Endothelial cell of umbilical vein (primary cell): ENCODE results near the gene ZBTB34. TPM values are rescaled to one million over a fixed set of nuclear protein-coding genes. Genes with fewer than 3 reads are reported as not detected.
A peak's percentile ranks its signal among the peaks of the same experiment; 100 is the strongest.

ENCODE experiments used
- BruUV-seq: library from RNA; stranded (reverse); fragments of 400-500 nt; replicated peaks from 2 replicates; lab custom pipeline; 2021; lab: Mats Ljungman, UMichigan
- CTCF ChIA-PET: fragments of 300-600, 350-600 bp; sonication (Branson Sonifier 250); formaldehyde crosslinking; loops from one replicate; lab custom pipeline; 2021; ENCODE audit warnings: antibody characterized with exemption, inconsistent platforms; lab: Charles Lee
- POLR2A ChIA-PET: fragments of 300-600, 350-600 bp; sonication (Branson Sonifier 250); formaldehyde crosslinking; loops from one replicate; lab custom pipeline; 2021; ENCODE audit warnings: antibody characterized with exemption, inconsistent platforms; lab: Charles Lee
- DNase-seq: peaks from one replicate; pipeline ENCODE4 v3.0.0-alpha.2; 2011; ENCODE audit warnings: low read depth, low spot score
- FAIRE-seq: peaks from 2 replicates; lab custom pipeline; 2011; peaks lifted over from hg19 to GRCh38; lab: Jason Lieb, UNC
- H2AFZ ChIP-seq: 2 replicates; pipeline ENCODE4 v1.6.0; 2012; ENCODE audit warnings: low read depth, low read length, control low read depth, inconsistent platforms
- H3K27ac ChIP-seq: 2 replicates; pipeline ENCODE4 v1.5.1; 2011; ENCODE audit warnings: low read depth, mild to moderate bottlenecking, control low read depth, low read length, moderate library complexity; ENCODE audit not compliant: insufficient read depth
- H3K27me3 ChIP-seq, 2 experiments: 2 replicates each; pipeline versions ENCODE4 v1.6.0 to v1.6.1; 2011; ENCODE audit warnings: low read length in 2 of 2, mixed read lengths in 1 of 2; ENCODE audit not compliant: control insufficient read depth in 2 of 2, insufficient read depth in 2 of 2
- H3K36me3 ChIP-seq, 2 experiments: 2 replicates in 1 of 2; 3 replicates in 1 of 2; pipeline ENCODE4 v1.5.1; 2011; ENCODE audit warnings: low read length in 2 of 2, mild to moderate bottlenecking in 1 of 2, moderate library complexity in 1 of 2; ENCODE audit not compliant: control insufficient read depth in 2 of 2, insufficient read depth in 2 of 2; ENCODE audit errors: extremely low read depth in 1 of 2
- H3K4me1 ChIP-seq: 3 replicates; pipeline ENCODE4 v1.5.1; 2011; ENCODE audit warnings: mild to moderate bottlenecking, low read length; ENCODE audit not compliant: control insufficient read depth, insufficient read depth; ENCODE audit errors: extremely low read depth
- H3K4me2 ChIP-seq: 2 replicates; pipeline ENCODE4 v1.6.1; 2011; ENCODE audit warnings: low read length, control low read depth, mixed read lengths; ENCODE audit not compliant: insufficient read depth
- H3K4me3 ChIP-seq, 3 experiments: fragments of 200-600 bp in 1 of 3; sonication (generic), shearing (Covaris generic) in 1 of 3; replicated peaks in 1 of 3; 2 replicates each; pipeline ENCODE4 v1.5.1; 2011 to 2016; ENCODE audit warnings: control low read depth in 3 of 3, low read length in 3 of 3, mild to moderate bottlenecking in 2 of 3, inconsistent platforms in 1 of 3, low read depth in 1 of 3, moderate library complexity in 1 of 3; ENCODE audit not compliant: insufficient read depth in 1 of 3
- H3K79me2 ChIP-seq: 2 replicates; pipeline ENCODE4 v1.6.0; 2012; ENCODE audit warnings: low read length, inconsistent platforms; ENCODE audit not compliant: control insufficient read depth, insufficient read depth
- H3K9ac ChIP-seq: replicated peaks from 2 replicates; pipeline ENCODE3; 2011; ENCODE audit warnings: low read length, control low read depth; ENCODE audit not compliant: insufficient read depth; ENCODE audit errors: extremely low read depth
- H3K9me1 ChIP-seq: replicated peaks from 3 replicates; pipeline ENCODE4 v1.6.0; 2011; ENCODE audit warnings: mild to moderate bottlenecking, low read length; ENCODE audit not compliant: control insufficient read depth, insufficient read depth; ENCODE audit errors: extremely low read depth
- H3K9me3 ChIP-seq: replicated peaks from 2 replicates; pipeline ENCODE4 v1.5.1; 2012; ENCODE audit warnings: low read length, inconsistent platforms; ENCODE audit not compliant: control insufficient read depth, insufficient read depth
- H4K20me1 ChIP-seq: replicated peaks from 2 replicates; pipeline ENCODE3; 2011; ENCODE audit warnings: mild to moderate bottlenecking, low read length; ENCODE audit not compliant: control insufficient read depth, insufficient read depth; ENCODE audit errors: extremely low read depth
- CTCF ChIP-seq, 2 donors: IDR thresholded peaks; 1 replicate in 1 of 2; 2 replicates in 1 of 2; pipeline ENCODE4 v1.5.1; 2011; ENCODE audit warnings: low read length in 2 of 2, mild to moderate bottlenecking in 2 of 2, moderate library complexity in 2 of 2, control low read depth in 1 of 2, inconsistent platforms in 1 of 2, low read depth in 1 of 2; ENCODE audit not compliant: insufficient read depth in 1 of 2; ENCODE audit errors: extremely low read depth in 1 of 2
- FOS ChIP-seq: IDR thresholded peaks from 2 replicates; pipeline ENCODE4 v1.6.1; 2011; ENCODE audit warnings: mild to moderate bottlenecking, low read length, moderate library complexity, borderline replicate concordance; ENCODE audit not compliant: insufficient read depth
- GATA2 ChIP-seq: IDR thresholded peaks from 2 replicates; pipeline ENCODE4 v1.7.0; 2011; ENCODE audit warnings: low read depth, mild to moderate bottlenecking, moderate library complexity, mixed read lengths, low read length; ENCODE audit not compliant: insufficient read length, insufficient read depth
- JUN ChIP-seq: IDR thresholded peaks from 2 replicates; pipeline ENCODE4 v1.6.1; 2011; ENCODE audit warnings: borderline replicate concordance, low read depth; ENCODE audit not compliant: insufficient read length, insufficient read depth
- MYC ChIP-seq: IDR thresholded peaks from one replicate; pipeline ENCODE4 v1.6.1; 2011; ENCODE audit warnings: mild to moderate bottlenecking, low read depth, low read length
- POLR2A ChIP-seq: IDR thresholded peaks from 2 replicates; pipeline ENCODE4 v1.6.1; 2012; ENCODE audit warnings: low read depth, mild to moderate bottlenecking, control low read depth, low read length
- POLR2AphosphoS5 ChIP-seq: IDR thresholded peaks from 2 replicates; pipeline ENCODE4 v1.6.1; 2012; ENCODE audit warnings: low read depth, mild to moderate bottlenecking, control low read depth, low read length, moderate library complexity; ENCODE audit not compliant: insufficient read depth
- dilution Hi-C: fragments of 300-500 bp; cut with MboI; formaldehyde crosslinking; loops from one replicate; pipeline ENCODE4 v1.15.0; 2019; ENCODE audit warnings: low sequenced_read_pairs; ENCODE audit not compliant: extremely low pct_ligation_motif_present
- intact Hi-C: fragments of 100-400 bp; cut with micrococcal nuclease; formaldehyde crosslinking; loops from one replicate; pipeline ENCODE4 v1.10.0; 2022
- polyA plus RNA-seq, 4 experiments: library from polyadenylated mRNA; depleted of rRNA in 3 of 4; stranded (reverse) in 3 of 4; unstranded in 1 of 4; fragments of >200 nt; gene quantifications; 2 replicates each; pipeline versions ENCODE4 v1.2.1 to v1.2.3, GENCODE V29; 2011 to 2012; ENCODE audit warnings: missing spikeins in 1 of 4
- total RNA-seq: library from RNA; stranded (reverse); gene quantifications from 2 replicates; pipeline ENCODE4 v1.2.3, GENCODE V29; 2021

ZBTB34 gene
- total and polyA plus RNA-seq, 2 donors (not counting 3 experiments of a cell fraction or from before 2014, with no cell fraction given), result 4.0 to 9.6 TPM

GRCh38 chr9:126891676-126892075 lies 31.2 kb downstream of the ZBTB34 start:
- H3K79me2 ChIP-seq, result no peaks in the 10 kb centered on the region
- intact Hi-C loops, result no loop called here
- H3K4me3 ChIP-seq, result no peak overlapping the region
- DNase-seq, result no peak
- H3K36me3 ChIP-seq, result no peaks in the 10 kb centered on the region
- no peak overlapping the region for H2AFZ ChIP-seq
- dilution Hi-C loops, result no loop called here
- POLR2A ChIA-PET, result no interaction called here
- H3K4me1 ChIP-seq, result no peaks in the 10 kb centered on the region
- no TSS peak for BruUV-seq
- no peak overlapping the region for H3K27ac ChIP-seq
- no peak overlapping the region for H3K9ac ChIP-seq
- CTCF ChIA-PET, result no interaction called here
- no peak for FAIRE-seq
- H3K9me3 ChIP-seq, result no peaks in the 10 kb centered on the region
- H4K20me1 ChIP-seq, result no peaks in the 10 kb centered on the region
- no peaks in the 10 kb centered on the region for H3K9me1 ChIP-seq
- no peak overlapping the region for H3K4me2 ChIP-seq
- TF ChIP-seq POLR2AphosphoS5, result no peak
- no peak for TF ChIP-seq FOS
- no peak for TF ChIP-seq GATA2
- TF ChIP-seq JUN, result no peak
- TF ChIP-seq POLR2A, result no peak
- H3K27me3 ChIP-seq, result no peaks in the 10 kb centered on the region

- Histone ChIP-seq H3K9ac (no peak overlapping the region), H3K4me1 (no peaks in the 10 kb centered on the region), H4K20me1 (no peaks in the 10 kb centered on the region), H3K4me3 (no peak overlapping the region), H3K27me3 (no peaks in the 10 kb centered on the region), H3K36me3 (no peaks in the 10 kb centered on the region), H3K9me3 (no peaks in the 10 kb centered on the region), H3K79me2 (no peaks in the 10 kb centered on the region), H3K4me2 (no peak overlapping the region), H3K27ac (no peak overlapping the region), H2AFZ (no peak overlapping the region), H3K9me1 (no peaks in the 10 kb centered on the region)
- TF ChIP-seq MYC, result no peak
- no peak for TF ChIP-seq FOS
- no peak for TF ChIP-seq POLR2A
- peak in 1 of 2 donors; percentile 4 for TF ChIP-seq CTCF (IDR thresholded peaks at IDR 0.05; ENCODE audit: extremely low read depth in 1 of 2, insufficient read depth in 1 of 2, low read depth in 1 of 2, low read length in 2 of 2)
- POLR2A ChIA-PET, result no interaction called here
- CTCF ChIA-PET, result interaction anchor here (1.0 kb wide), 1 partner anchor 11 kb away, joined by 3 read pairs; no protein-coding TSS in a partner anchor
- BruUV-seq, result no TSS peak
- DNase-seq, result no peak
- FAIRE-seq, result no peak
- dilution Hi-C loops (no loop called here), intact Hi-C loops (no loop called here)
These were observed 32.6 kb downstream of the ZBTB34 start for GRCh38 chr9:126893079-126893478.
